H1 (cell line): ENCODE results near the gene KCTD20. TPM values are rescaled to one million over a fixed set of nuclear protein-coding genes. Genes with fewer than 3 reads are reported as not detected.

Source experiments
- ATF2 ChIP-seq: IDR thresholded peaks from 2 replicates; pipeline ENCODE4 v1.6.1; 2012; ENCODE audit warnings: low read length, inconsistent platforms
- ATF3 ChIP-seq: IDR thresholded peaks from 2 replicates; pipeline ENCODE4 v1.6.1; 2011; ENCODE audit warnings: low read depth, mild to moderate bottlenecking, low read length; ENCODE audit not compliant: insufficient read depth
- BCL11A ChIP-seq, 2 experiments: IDR thresholded peaks; one replicate each; pipeline ENCODE4 v1.6.1; 2011; ENCODE audit warnings: low read depth in 2 of 2, low read length in 2 of 2, mild to moderate bottlenecking in 2 of 2
- CTCF ChIP-seq, 3 experiments: IDR thresholded peaks; 1 replicate in 2 of 3; 2 replicates in 1 of 3; pipeline versions ENCODE4 v1.5.1 to v1.6.1; 2011; ENCODE audit warnings: low read length in 3 of 3, mild to moderate bottlenecking in 3 of 3, inconsistent platforms in 2 of 3, low read depth in 1 of 3, moderate library complexity in 1 of 3; ENCODE audit not compliant: insufficient read depth in 1 of 3; ENCODE audit errors: control extremely low read depth in 1 of 3
- SP1 ChIP-seq: IDR thresholded peaks from 2 replicates; pipeline ENCODE4 v1.6.1; 2011; ENCODE audit warnings: low read depth, low read length
- polyA plus RNA-seq, 7 experiments: library from polyadenylated mRNA; depleted of rRNA in 3 of 7; stranded (reverse) in 5 of 7; unstranded in 2 of 7; fragments of >200 nt in 5 of 7; fragments of 200-250 nt in 2 of 7; gene quantifications; 1 replicate in 5 of 7; 2 replicates in 1 of 7; 4 replicates in 1 of 7; pipeline versions ENCODE4 v1.2.1 to v1.2.3, GENCODE V29; 2011 to 2013; ENCODE audit warnings: missing spikeins in 2 of 7, mixed read lengths in 2 of 7
- total RNA-seq: library from RNA; stranded (reverse); fragmentation: NEBNext Ultra II Directional; extraction: Animal tissue kit (Norgen Biotek cat#: 25700); gene quantifications from 2 replicates; pipeline ENCODE4 v1.2.1, GENCODE V29; 2021

The KCTD20 gene
- total and polyA plus RNA-seq, 2 of the 8 experiments (the other 6 are each of a cell fraction or from before 2014, with no cell fraction given): 10.1 to 26.2 TPM

GRCh38 chr6:36489426-36489825 lies 46.6 kb downstream of the KCTD20 start (continued):
- no peak for TF ChIP-seq CTCF (IDR thresholded peaks at IDR 0.05; ENCODE audit: control extremely low read depth in 1 of 3, insufficient read depth in 1 of 3, low read depth in 1 of 3, low read length in 3 of 3)
- TF ChIP-seq BCL11A (IDR thresholded peaks at IDR 0.05; ENCODE audit: low read depth in 2 of 2, low read length in 2 of 2): no peak
- TF ChIP-seq SP1: no peak
- no peak for TF ChIP-seq ATF2
- no peak for TF ChIP-seq ATF3
- TF ChIP-seq, all 59 proteins: peak for 0
